Central memory CD8-positive, alpha-beta T cell (primary cell): ENCODE measurements around the gene EXT2.

Source experiments
- ATAC-seq: fragments of 150-1000 bp; cut with Tn5 transposase; replicated peaks from 2 replicates; pipeline ENCODE4 v1.10.0; 2022; ENCODE audit warnings: mild to moderate bottlenecking, moderate FRiP score, moderate number of reproducible peaks; ENCODE audit not compliant: poor library complexity, severe bottlenecking; ENCODE audit errors: extremely low read depth
- DNase-seq, 2 donors: peaks; one replicate each; pipeline ENCODE4 v3.0.0; 2021; ENCODE audit warnings: low spot score in 2 of 2
- H3K27ac Mint-ChIP-seq: one replicate; pipeline ENCODE4 v1.8.0; 2022; ENCODE audit warnings: low read depth, mild to moderate bottlenecking, moderate library complexity, mixed read lengths
- H3K27me3 Mint-ChIP-seq: one replicate; pipeline ENCODE4 v1.8.0; 2022; ENCODE audit warnings: mixed read lengths
- H3K36me3 Mint-ChIP-seq: one replicate; pipeline ENCODE4 v1.8.0; 2022; ENCODE audit warnings: mild to moderate bottlenecking, moderate library complexity, mixed read lengths; ENCODE audit not compliant: insufficient read depth
- H3K4me1 Mint-ChIP-seq: one replicate; pipeline ENCODE4 v1.8.0; 2022; ENCODE audit warnings: mixed read lengths
- H3K4me3 Mint-ChIP-seq: one replicate; pipeline ENCODE4 v1.8.0; 2022; ENCODE audit warnings: mild to moderate bottlenecking, moderate library complexity, mixed read lengths
- H3K9me3 Mint-ChIP-seq: one replicate; pipeline ENCODE4 v1.8.0; 2022; ENCODE audit warnings: mixed read lengths

Gene EXT2

DNA sequence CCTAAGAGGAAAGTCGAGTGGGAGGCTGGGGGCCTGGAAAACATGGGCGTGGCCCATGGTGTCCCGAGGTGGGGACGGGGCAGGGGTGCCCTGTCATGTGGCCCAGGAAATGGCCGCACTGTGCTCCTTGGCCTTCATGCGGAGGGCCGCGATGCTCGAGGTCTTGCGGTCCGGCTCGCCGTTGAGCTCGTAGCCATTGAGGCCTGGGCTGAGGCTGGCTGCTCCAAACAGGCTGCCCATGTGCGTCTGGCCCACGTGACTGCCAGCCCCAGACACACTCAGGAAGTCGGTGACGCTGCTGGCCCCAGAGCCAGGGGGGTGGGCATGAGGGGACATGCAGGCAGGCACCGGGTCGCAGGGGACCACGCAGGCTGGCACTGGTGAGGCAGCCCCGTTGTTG lies 169.3 kb downstream of the EXT2 start:
- H3K27ac Mint-ChIP-seq: no peak overlapping the region
- peaks cover 2% of the 10 kb centered on the region for H3K4me1 Mint-ChIP-seq
- no peaks in the 10 kb centered on the region for H3K9me3 Mint-ChIP-seq

DNA sequence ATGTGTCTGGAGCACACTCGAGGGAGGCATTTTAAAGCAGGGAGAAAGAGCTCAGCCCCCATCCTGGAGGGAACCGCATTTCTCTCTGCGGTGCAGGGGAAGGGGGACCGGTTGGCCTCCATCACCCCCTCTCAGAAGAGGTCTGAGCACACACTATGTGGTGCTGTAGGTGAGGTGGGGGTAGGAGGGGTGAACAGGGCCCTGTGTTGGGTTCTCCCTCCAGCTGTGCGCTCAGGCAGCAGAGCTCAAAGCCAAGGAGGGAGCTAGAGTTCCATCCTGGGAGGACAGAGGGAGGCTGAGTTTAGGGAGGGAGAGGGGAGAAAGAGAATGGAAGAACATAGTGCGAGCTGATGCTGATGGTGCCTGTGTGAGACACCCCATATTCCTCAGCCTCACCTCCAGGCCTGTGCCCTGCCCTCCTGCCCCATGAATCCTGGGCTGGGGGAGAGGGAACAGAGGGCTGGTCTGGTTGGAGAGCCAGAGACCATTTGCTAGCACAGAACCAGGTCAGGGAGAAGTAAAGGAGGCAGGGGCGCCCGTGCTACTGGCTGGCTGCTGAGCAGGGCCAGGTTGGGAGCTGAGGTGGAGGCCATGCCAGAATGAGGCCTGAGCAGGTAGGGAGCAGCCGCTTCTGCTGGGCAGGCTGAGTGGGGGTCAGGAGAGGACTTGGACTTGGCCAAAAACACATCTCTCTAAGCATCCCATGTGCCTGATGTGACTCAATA lies 170.7 kb downstream of the EXT2 start:
- Mint-ChIP-seq H3K9me3 (no peaks in the 10 kb centered on the region), H3K27me3 (peaks cover 21% of the 10 kb centered on the region), H3K4me1 (no peaks in the 10 kb centered on the region), H3K36me3 (peaks cover 3% of the 10 kb centered on the region), H3K27ac (no peak overlapping the region), H3K4me3 (no peak overlapping the region)
- ATAC-seq (no peak), DNase-seq (no peak)

More for the DNA sequence above, 169.3 kb downstream of the EXT2 start:
- H3K27me3 Mint-ChIP-seq: peaks cover 21% of the 10 kb centered on the region
- no peak for DNase-seq
- H3K36me3 Mint-ChIP-seq: peaks cover 3% of the 10 kb centered on the region
- H3K4me3 Mint-ChIP-seq: no peak overlapping the region
- no peak for ATAC-seq

DNA sequence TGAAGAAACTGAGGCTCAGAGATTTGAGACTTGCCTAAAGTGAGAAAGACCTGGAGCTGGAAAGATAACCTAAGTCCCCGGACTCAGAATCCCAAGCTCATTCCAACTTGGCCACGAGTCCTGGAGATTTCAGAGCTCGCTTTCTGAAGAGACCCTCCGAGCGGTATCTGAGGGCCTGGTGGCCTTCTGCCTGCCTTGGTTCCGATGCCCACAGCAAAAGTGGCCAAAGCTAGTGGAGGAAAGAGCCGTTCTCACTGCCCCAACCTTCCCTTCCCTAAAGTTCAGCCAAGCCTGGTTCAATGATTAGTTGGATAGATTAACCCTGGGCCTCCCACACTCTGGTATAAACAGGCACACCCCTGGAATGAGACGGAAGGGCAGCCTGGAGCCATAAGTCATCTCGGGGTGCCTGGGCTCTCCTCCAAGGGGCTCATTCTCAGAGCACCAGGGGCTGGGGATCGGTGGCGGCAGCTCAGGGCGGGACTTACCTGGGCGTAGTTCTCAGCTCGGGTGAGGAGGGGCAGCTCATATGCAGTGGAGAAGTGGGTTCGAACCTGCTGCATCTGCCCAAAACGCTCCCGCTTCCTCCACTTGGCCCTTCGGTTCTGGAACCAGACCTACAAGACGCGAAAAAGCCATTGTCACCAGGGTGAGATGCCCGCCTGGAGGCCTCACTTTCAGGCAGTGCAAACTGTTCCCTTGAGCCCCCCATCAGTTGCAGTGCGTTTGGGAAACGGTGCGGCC lies 171.7 kb downstream of the EXT2 start:
- Mint-ChIP-seq H3K4me1 (no peaks in the 10 kb centered on the region), H3K27ac (no peak overlapping the region), H3K9me3 (no peaks in the 10 kb centered on the region), H3K36me3 (peaks cover 3% of the 10 kb centered on the region), H3K27me3 (peaks cover 21% of the 10 kb centered on the region), H3K4me3 (no peak overlapping the region)
- ATAC-seq: no peak
- no peak for DNase-seq

DNA sequence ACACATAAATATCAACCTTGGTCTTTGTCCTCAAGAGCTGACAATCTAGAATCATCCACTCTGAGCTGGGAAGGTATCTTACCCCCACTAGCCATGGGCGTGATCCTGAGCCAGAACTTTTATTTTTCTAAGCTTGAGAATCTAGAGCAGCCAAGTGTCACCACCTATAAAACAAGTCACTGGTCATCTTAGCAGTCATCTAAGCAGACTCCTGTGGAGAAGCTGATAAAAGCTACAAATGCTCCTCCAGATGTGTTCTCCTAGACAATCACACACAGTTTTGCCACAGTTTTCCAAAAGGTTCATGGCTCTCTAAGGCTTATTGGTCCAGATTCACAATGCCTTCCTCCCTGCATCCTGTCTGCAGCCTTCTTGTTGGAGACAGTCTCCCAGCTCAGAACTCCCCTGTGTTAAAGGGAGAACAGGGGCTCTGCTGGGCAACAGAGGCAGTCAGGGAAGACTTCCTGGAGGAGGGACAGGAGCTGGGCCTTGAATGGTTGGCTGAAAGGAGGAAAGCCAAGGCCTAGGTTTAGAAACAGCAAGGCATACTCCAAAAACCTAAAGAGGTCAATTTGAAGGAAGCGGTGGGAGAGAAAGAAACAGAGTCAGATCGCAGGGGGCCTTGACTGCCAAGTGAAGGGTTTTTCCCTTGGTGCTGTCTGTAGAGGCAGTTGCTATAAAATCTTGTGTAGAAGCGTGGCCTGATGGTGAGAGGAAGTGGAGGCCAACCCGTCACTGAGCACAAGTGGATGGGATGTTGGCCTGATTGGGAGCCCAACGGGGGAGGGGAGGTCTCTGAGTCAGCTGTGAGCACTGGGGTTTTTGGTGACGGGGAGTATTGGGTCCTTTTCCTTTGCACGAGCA lies 172.5 kb downstream of the EXT2 start:
- no peak for DNase-seq
- no peaks in the 10 kb centered on the region for H3K9me3 Mint-ChIP-seq
- H3K27me3 Mint-ChIP-seq: peaks cover 13% of the 10 kb centered on the region
- no peak for ATAC-seq
- no peak overlapping the region for H3K27ac Mint-ChIP-seq
- no peaks in the 10 kb centered on the region for H3K4me1 Mint-ChIP-seq
- H3K36me3 Mint-ChIP-seq: peaks cover 3% of the 10 kb centered on the region
- no peak overlapping the region for H3K4me3 Mint-ChIP-seq

DNA sequence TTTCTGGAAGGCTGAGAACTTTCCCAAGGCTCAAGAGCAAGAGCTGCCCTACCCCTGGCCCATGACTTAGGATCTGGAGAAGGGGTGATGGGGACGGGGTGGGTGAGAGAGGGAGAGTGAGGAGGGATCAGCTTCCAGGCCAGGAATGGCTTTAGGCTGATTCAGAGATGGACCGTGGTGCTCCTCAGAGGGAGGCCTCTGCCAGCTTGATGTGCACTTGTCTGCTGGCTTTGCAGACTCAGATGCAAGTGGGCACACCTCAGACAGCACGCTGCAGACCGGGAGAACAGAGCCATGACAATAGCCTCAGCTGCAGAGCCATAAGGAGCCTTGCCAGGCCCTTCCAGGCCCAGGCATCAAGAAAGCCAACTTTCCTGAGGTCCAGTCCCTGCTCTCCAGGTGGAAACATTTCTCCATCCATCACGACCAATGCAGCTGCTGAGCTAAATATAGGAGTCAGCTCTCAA lies 173.2 kb downstream of the EXT2 start:
- ATAC-seq (no peak), DNase-seq (no peak)
- Mint-ChIP-seq H3K9me3 (no peaks in the 10 kb centered on the region), H3K27me3 (peaks cover 9% of the 10 kb centered on the region), H3K4me3 (no peak overlapping the region), H3K4me1 (no peaks in the 10 kb centered on the region), H3K27ac (no peak overlapping the region), H3K36me3 (peaks cover 3% of the 10 kb centered on the region)

DNA sequence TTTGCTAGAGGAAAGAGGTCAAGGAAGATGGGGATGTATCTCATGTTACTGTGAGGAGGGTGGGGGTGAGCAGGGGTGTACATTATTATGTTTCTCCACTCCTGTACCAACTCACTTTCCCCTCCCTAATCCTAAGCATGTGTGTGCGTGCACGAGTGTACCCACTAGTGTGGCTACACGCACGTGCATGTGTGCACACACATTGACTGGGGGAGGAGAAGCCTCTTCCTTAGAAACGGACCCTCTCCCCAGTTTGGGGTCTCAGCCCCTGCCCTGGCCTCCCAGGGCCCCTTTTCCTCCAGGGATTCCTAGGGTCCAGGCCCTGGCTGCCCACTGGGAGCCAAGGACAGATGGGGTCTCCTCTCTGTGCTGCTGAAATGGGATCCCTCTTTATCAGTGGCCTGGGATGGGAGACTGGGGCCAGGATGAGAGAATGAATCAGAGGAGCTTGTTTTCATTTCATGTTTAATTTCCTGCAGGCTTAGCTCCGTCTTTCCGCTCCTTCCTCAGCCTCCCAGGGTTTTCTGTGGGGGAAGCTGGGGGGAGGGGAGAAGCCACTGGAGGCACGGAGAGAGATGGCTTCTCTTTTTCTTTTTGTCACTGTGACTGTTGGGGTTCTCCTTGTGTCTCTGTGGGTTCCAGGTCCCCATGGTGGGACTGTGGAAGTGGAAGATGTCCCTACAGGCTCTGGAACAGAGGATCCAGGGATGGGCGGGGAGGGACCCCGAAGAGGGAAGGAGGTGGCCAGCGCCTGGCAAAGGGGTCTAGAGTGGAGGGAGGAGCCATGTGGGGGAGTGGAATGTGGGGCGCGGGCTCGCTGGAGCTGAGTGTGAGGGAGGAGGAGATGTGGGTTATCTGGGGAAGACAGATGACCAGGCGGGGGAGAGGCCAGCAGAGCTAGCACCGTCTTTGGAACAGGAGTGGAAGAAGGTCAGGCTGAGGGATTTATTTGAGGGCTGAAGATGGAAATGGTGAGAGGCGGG lies 174.2 kb downstream of the EXT2 start:
- no peaks in the 10 kb centered on the region for H3K9me3 Mint-ChIP-seq
- H3K27me3 Mint-ChIP-seq: peaks cover 9% of the 10 kb centered on the region
- no peaks in the 10 kb centered on the region for H3K4me1 Mint-ChIP-seq
- no peak overlapping the region for H3K27ac Mint-ChIP-seq
- H3K36me3 Mint-ChIP-seq: peaks cover 1% of the 10 kb centered on the region
- no peak for ATAC-seq
- DNase-seq: no peak
- no peak overlapping the region for H3K4me3 Mint-ChIP-seq

DNA sequence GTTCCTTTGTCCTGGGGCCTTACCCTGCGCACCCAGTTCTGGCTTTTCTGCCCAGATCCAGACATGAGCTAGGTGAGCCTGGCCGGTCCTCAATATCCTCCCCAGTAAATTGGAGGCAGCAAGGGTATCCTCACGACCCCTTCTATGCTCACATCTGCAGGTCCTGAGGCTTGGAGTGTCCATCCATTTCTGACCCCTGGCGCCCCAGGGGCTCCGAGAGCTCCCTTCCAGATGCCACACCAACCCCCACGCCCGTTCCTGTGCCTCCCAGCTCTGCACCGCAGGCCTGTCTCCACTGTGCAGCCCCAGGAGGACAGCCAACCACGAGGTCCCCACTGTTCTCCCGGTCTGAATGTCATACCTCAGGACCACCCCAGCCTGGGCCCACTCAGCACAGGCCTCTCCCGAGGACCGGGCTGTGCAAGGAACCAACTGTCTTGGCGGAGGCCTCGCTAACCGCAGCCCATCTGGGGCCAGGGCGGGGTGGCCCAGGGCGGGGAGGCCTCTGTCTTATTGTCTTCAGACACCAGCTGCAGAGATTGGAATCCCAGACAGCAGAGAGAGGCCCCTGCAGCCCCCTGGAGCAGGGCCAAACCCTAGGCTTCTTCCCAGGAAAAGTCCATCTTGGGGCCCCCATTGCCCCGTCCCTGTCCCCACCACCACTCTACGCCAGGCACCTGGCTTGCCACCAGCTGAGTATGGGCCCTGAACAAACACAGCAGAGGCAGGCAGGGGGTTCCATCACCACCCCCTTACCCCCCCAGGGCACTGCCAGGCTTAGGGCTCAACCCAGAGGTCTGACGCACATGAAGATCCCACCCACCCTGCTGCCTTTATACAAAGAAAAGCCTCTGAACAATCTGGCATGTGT lies 175.2 kb downstream of the EXT2 start:
- no peaks in the 10 kb centered on the region for H3K4me1 Mint-ChIP-seq
- no peaks in the 10 kb centered on the region for H3K36me3 Mint-ChIP-seq
- DNase-seq (no peak), ATAC-seq (no peak)
- no peak overlapping the region for H3K4me3 Mint-ChIP-seq
- peaks cover 9% of the 10 kb centered on the region for H3K27me3 Mint-ChIP-seq
- no peaks in the 10 kb centered on the region for H3K9me3 Mint-ChIP-seq
- no peak overlapping the region for H3K27ac Mint-ChIP-seq

DNA sequence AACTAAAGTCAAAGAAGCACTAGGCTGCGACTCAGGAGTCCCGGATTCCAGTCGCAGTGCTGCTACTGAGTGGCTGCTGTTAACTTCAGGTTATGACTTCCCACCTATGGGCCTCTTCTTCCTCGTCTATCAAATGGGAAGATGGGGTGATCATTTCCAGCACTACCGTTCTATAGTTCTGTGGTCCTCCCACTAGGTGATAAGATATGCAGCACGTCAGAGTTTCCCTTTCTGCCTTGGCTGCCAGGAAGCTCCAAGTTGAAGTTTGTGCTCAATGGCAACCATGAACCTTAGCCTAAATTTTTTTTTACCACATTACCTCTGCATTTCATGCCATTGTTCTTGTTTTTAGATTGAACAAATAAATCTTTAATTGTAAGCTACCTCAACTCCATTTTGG lies 175.8 kb downstream of the EXT2 start:
- no peak for ATAC-seq
- no peaks in the 10 kb centered on the region for H3K36me3 Mint-ChIP-seq
- H3K4me3 Mint-ChIP-seq: no peak overlapping the region
- DNase-seq: no peak
- H3K4me1 Mint-ChIP-seq: no peaks in the 10 kb centered on the region
- H3K9me3 Mint-ChIP-seq: no peaks in the 10 kb centered on the region
- no peak overlapping the region for H3K27ac Mint-ChIP-seq
- H3K27me3 Mint-ChIP-seq: peaks cover 2% of the 10 kb centered on the region

DNA sequence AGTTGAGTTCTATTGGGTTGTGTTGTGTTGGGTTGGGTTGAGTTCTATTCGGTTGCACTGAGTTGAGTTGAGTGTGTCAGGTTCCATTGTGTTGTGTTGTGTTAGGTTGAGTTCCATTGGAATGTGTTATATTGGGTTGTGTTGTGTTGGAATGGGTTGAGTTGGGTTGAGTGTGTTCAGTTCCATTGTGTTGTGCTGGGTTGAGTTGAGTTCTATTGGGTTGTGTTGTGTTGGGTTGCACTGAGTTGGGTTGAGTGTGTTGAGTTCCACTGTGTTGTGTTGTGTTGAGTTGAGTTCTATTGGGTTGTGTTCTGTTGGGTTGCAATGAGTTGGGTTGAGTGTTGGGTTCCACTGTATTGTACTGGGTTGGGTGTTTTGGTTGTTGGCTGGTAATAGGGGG lies 178.9 kb downstream of the EXT2 start:
- Mint-ChIP-seq H3K36me3 (no peaks in the 10 kb centered on the region), H3K4me1 (no peaks in the 10 kb centered on the region), H3K27me3 (no peaks in the 10 kb centered on the region), H3K4me3 (no peak overlapping the region), H3K27ac (no peak overlapping the region), H3K9me3 (no peaks in the 10 kb centered on the region)
- DNase-seq (no peak), ATAC-seq (no peak)

DNA sequence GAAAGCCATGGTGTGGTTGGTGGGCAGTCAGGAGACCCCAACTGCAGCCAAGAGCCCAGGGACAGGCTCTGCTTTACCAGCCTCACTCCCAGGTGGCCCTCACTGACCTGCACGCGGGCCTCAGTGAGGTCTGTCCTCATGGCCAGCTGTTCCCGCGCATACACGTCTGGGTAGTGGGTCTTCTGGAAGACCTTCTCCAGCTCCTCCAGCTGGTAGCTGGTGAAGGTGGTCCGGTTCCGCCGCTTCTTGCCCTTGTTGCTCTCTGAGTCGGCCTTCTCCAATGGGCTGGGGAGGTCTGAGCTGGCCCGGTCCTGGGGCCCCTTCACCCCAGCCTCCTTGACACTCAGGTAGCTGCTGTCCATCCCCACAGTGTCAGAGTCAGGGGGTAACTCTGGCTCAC lies 179.8 kb downstream of the EXT2 start:
- Mint-ChIP-seq H3K36me3 (no peaks in the 10 kb centered on the region), H3K27me3 (no peaks in the 10 kb centered on the region), H3K4me3 (no peak overlapping the region), H3K27ac (no peak overlapping the region), H3K9me3 (no peaks in the 10 kb centered on the region), H3K4me1 (no peaks in the 10 kb centered on the region)
- DNase-seq (no peak), ATAC-seq (no peak)

DNA sequence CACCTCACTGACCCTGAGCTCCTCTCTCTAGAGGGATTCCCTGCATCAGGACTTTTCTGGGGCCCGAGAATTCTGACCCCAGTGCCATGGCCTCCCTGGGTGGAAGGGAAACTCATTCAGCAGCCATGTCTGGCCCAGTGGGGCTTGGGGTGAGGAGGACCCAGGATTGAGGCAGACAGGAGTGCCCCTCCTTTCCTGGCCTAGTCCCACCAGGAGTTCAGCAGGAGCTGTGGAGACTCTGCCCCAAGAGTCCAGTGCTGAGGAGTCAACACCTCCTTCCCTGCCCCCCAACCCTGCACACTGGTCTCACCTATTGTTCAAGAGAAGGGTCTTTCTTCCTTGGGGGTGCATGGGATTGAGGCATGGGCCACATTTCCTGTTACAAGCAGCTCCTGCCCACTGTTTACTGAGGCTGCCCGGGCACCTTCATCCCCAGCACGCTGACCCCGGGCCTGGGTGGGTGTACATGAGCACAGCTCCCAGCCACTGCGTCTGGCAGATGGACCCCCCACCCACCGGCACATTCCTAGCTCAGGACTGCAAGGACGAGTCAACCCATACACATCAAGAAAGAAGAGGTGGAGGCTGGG lies 180.6 kb downstream of the EXT2 start:
- Mint-ChIP-seq H3K27me3 (peaks cover 6% of the 10 kb centered on the region), H3K27ac (no peak overlapping the region), H3K4me3 (no peak overlapping the region), H3K36me3 (no peaks in the 10 kb centered on the region), H3K9me3 (no peaks in the 10 kb centered on the region), H3K4me1 (no peaks in the 10 kb centered on the region)
- no peak for ATAC-seq
- no peak for DNase-seq
